PFSK-1 (cell line): ENCODE results near the gene SLC6A8.

Experiments used
- FOXP2 ChIP-seq: optimal IDR thresholded peaks from 2 replicates; pipeline ENCODE3; 2011; ENCODE audit warnings: borderline replicate concordance, control low read depth, inconsistent platforms; ENCODE audit not compliant: insufficient read depth; ENCODE audit errors: extremely low read length, extremely low read depth
- POLR2AphosphoS5 ChIP-seq: IDR thresholded peaks from 2 replicates; pipeline ENCODE4 v1.6.1; 2012; ENCODE audit warnings: low read depth, mild to moderate bottlenecking, control low read depth, low read length, moderate library complexity
- SIN3A ChIP-seq: IDR thresholded peaks from 2 replicates; pipeline ENCODE4 v1.6.1; 2012; ENCODE audit warnings: mild to moderate bottlenecking, low read length, moderate library complexity, borderline replicate concordance; ENCODE audit not compliant: insufficient read depth
- TAF1 ChIP-seq: IDR thresholded peaks from 2 replicates; pipeline ENCODE4 v1.6.1; 2012; ENCODE audit warnings: low read length, control low read depth, borderline replicate concordance; ENCODE audit not compliant: insufficient read depth
- TF ChIP-seq, protein P1 (sequence below), 2 experiments: IDR thresholded peaks; 2 replicates each; pipeline versions ENCODE4 v1.6.1 to v1.8.0; 2011 to 2012; ENCODE audit warnings: low read depth in 2 of 2, low read length in 2 of 2, control low read depth in 1 of 2, inconsistent platforms in 1 of 2, mild to moderate bottlenecking in 1 of 2, moderate library complexity in 1 of 2; ENCODE audit not compliant: insufficient read depth in 1 of 2

Gene SLC6A8

DNA sequence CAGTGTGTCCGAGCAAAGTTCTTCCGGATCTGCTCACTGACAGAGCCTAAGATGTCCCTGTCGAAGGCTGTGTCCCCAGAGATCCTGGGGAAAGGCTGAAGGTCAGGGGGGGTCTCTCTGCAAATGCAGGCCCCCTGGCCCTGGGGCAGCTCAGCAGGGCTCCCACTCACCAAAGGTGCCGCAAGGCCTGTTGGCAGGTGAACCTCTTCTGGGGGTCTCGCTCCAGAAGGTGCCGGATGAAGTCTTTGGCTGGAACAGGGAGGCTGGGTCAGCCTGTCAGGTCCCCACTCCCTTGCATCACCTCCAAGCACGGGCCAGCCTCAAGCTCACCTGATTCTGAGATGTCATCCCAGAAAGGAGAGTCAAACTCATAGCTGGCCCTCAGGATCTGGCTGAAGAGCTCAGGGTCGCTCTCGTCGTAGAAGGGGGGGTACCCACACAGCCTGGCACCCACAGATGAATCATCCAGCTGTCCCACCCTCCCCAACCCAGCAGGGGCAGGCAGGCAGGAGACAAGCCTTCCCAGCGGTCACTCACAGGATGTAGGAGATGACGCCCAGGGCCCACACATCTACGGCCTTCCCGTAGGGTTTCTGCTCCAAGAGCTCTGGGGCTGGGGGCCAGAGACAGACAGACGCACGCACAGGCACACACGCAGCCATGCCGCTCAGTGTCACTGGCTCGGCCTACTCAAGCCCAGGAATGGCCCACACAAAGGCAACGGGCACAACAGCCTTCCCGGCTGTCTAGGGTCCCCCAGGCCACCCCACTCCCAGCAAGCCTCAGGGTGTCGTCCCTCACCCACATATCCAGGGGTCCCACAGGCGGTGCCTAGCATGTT lies 16.8 kb upstream of the SLC6A8 start:
- TF ChIP-seq, protein P1, sequence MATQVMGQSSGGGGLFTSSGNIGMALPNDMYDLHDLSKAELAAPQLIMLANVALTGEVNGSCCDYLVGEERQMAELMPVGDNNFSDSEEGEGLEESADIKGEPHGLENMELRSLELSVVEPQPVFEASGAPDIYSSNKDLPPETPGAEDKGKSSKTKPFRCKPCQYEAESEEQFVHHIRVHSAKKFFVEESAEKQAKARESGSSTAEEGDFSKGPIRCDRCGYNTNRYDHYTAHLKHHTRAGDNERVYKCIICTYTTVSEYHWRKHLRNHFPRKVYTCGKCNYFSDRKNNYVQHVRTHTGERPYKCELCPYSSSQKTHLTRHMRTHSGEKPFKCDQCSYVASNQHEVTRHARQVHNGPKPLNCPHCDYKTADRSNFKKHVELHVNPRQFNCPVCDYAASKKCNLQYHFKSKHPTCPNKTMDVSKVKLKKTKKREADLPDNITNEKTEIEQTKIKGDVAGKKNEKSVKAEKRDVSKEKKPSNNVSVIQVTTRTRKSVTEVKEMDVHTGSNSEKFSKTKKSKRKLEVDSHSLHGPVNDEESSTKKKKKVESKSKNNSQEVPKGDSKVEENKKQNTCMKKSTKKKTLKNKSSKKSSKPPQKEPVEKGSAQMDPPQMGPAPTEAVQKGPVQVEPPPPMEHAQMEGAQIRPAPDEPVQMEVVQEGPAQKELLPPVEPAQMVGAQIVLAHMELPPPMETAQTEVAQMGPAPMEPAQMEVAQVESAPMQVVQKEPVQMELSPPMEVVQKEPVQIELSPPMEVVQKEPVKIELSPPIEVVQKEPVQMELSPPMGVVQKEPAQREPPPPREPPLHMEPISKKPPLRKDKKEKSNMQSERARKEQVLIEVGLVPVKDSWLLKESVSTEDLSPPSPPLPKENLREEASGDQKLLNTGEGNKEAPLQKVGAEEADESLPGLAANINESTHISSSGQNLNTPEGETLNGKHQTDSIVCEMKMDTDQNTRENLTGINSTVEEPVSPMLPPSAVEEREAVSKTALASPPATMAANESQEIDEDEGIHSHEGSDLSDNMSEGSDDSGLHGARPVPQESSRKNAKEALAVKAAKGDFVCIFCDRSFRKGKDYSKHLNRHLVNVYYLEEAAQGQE (IDR thresholded peaks at IDR 0.05; ENCODE audit: insufficient read depth in 1 of 2, low read depth in 2 of 2, low read length in 2 of 2): no peak
- TF ChIP-seq SIN3A (no peak), TAF1 (no peak), FOXP2 (no peak), POLR2AphosphoS5 (no peak)

DNA sequence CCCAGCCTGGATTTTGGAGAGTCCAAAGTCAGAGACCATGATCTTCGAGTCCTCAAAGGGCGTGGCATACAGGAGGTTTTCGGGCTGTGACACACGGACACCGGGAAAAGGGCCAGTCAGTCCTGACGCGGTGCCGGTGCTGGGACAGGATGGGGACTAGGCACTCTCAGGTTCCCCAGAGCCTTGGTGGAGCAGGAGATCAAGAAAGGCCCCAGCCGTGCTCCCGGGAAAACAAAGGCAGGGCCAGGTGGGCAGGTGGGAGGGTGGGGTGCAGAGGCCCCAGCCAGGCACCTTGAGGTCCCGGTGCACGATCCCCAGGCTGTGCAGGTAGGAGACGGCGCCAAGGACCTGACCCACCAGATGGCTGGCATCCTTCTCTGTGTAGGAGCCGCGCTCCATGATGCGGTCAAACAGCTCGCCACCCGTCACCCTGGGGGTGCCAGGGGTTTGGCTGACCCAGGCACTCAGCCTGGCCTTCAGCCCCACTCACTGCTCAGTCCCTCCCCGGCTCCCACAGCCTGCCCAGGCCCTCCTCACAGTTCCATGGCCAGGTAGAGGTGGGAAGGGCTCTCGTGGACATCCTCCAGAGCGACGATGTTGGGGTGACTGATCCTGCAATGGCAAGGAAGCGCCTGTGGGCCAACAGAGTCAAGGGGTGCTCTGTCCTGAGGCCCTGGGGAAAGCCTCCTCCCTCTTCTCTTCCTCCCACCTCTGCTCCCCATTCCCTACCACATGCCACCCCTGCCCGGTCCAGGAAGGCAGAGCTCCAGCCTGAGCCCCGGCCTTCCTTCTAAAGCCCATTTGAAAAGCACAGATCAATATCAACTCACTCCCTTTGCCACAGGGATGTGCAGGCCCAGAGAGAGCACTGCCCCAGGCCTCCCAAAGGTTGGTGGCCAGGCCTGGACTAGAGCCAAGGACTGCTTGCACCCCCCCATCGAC lies 15.9 kb upstream of the SLC6A8 start:
- TF ChIP-seq TAF1 (no peak), POLR2AphosphoS5 (no peak), SIN3A (no peak), FOXP2 (no peak)
- TF ChIP-seq, protein P1 (IDR thresholded peaks at IDR 0.05; ENCODE audit: insufficient read depth in 1 of 2, low read depth in 2 of 2, low read length in 2 of 2): no peak

DNA sequence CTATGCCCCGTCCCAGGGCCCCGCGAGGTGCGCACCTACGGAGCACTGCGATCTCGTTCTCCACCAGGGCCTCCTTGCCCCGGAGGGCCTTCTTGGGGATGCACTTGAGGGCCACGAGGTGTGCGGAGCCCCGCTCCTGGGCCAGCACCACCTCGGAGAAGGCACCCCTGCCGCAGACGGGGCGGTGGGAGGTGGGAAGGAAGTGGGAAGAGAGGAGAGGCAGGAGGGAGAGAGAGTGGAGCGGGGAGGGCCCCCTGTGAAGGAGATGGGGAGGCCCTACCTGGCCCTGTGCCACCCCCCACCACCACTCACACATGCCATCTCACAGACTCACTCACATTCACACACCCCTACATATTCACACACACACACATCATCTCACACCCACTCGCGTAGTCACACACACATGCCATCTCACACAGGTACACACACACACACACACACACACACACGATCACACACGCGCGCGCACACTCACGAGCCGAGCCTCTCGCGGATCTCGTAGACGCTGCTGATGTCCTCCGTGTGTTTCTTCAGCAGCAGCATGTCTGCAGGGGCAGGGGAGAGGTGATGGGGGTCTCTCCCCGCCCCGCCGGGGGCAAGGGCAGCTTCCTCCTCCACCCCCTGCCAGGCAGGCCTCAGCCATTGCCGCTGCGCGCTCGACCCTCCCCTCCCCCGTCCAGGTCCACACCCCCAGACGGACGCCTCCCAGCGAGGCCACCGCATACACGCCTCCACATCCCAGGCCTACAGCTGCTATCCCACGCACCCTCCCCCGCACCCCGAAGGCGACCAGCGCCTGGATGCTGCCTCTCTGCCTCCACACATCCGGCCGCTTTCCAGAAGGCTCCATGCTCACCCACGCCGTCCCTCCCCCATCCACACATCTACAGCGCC lies 14.9 kb upstream of the SLC6A8 start:
- no peak for TF ChIP-seq TAF1
- TF ChIP-seq FOXP2: no peak
- TF ChIP-seq SIN3A: no peak
- no peak for TF ChIP-seq POLR2AphosphoS5
- TF ChIP-seq, protein P1 (IDR thresholded peaks at IDR 0.05; ENCODE audit: insufficient read depth in 1 of 2, low read depth in 2 of 2, low read length in 2 of 2): no peak

DNA sequence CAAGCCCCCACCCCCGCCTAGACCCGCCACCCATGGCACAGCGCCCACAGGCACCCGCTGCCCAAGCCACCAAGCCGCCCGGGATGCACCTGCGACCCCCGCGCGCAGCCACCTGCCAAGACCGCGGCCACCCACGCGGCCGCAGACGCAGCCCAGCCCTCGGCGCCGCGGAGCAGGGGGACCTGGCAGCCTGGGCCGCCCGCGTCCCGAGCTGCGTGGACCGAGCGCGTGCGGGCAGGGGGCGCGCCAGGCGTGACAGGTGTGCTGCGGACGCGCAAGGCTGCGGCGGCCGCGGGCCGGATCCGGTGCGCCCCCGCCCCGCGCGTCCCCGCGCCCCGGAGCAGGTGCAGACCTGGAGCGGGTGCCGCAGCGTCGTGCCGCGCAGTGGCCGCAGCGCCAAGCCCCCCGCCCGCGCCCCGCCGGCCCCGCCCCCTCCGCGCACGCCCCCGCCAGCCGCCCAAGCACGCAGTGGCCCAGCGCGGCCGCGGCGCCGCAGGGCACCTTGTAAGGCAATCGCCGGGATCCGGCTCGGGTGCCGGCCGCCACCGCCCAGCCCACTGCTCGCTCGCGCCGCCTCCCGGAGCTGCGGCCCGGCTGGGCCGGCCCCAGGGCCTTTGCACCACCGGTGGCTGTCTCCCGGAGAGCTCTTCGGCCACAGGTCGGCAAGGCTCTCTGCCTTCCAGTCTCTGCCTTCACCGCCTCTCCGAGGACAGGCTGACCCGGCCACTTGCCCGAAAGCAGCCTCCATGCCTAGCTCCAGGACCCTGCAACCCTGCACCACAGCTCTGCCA lies 14.1 kb upstream of the SLC6A8 start, which contains the start of gene PNCK:
PNCK (minus strand) TSS at position 386 of the 791 bp plus-strand sequence. CDS start 737 bp downstream, outside the sequence.
- no peak for TF ChIP-seq SIN3A
- no peak for TF ChIP-seq FOXP2
- TF ChIP-seq TAF1: no peak
- TF ChIP-seq POLR2AphosphoS5: no peak
- TF ChIP-seq, protein P1 (IDR thresholded peaks at IDR 0.05; ENCODE audit: insufficient read depth in 1 of 2, low read depth in 2 of 2, low read length in 2 of 2): no peak
